HG02571 (cell line): ENCODE measurements around the gene CARMIL1.

Source experiments
- ATAC-seq: cut with Tn5 transposase; IDR thresholded peaks from one replicate; pipeline ENCODE4 v1.9.1; 2021; ENCODE audit warnings: mild to moderate bottlenecking, moderate library complexity; ENCODE audit not compliant: unreplicated experiment

The CARMIL1 gene

GRCh38 chr6:25332165-25332564, 53.0 kb downstream of the CARMIL1 start:
- no peak for ATAC-seq

DNA sequence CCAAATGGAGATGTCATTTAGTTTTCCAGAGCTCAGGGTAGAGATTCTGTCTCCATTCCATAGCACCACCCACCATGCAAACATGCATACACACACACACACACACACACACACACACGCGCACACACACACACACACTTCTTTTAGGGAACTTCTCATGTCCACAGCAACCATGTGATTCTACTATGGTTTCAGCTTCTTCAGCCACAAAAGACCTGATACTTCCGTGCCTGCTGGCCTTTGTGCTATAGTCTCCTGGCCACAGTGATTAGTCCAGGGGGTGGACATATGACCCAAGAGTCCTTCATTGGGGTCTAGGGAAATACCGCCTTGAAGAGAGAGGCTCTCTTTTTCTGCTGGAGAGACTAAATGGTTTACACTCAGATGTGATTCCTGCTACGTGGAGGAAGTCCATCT, 53.5 kb downstream of the CARMIL1 start:
- no peak for ATAC-seq

- ATAC-seq: no peak
These were observed 54.3 kb downstream of the CARMIL1 start for GRCh38 chr6:25333471-25333870.

DNA sequence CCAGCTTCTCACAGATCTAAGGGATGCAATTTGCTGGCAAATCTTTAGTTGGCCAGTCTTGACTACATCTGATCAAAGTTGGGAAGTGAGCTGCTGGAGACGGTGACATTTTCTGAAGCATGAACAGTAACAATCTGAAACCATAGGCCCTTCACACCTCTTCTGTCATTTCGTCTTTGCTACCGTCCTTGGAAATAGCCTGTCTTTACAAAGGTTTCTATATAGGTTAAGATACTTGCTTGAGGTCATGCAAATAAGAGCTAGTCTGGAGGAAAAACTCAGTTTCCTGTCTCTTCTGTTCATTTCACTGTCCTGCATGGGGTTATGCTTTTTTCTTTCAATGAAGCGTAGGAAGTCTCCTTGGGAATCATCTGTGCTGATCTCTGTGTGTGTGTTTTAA, 55.6 kb downstream of the CARMIL1 start:
- ATAC-seq: no peak

- no peak for ATAC-seq
These were observed 57.8 kb downstream of the CARMIL1 start for GRCh38 chr6:25336996-25337395.

DNA sequence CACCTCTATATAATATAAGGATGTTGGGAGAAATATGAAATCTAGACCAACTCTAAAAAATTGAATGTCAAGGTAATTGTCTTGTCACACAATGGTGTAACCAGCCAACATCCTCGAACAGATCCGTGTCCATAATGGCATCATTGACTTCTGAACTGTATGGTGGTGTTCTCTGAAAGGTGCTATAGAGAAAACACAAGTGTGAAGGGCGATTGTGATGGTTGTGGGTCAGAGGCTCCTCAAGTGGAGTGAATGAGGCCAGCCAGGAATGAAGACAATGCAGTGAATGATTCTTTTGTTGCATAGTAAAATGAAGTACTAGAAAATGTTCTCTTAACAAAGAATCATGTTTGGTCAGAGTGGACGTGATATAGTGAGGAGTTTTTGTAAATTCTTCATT, 58.3 kb downstream of the CARMIL1 start:
- no peak for ATAC-seq

GRCh38 chr6:25340431-25341202, 61.4 kb downstream of the CARMIL1 start:
- ATAC-seq: no peak

GRCh38 chr6:25341203-25341552, 62.0 kb downstream of the CARMIL1 start:
- no peak for ATAC-seq

DNA sequence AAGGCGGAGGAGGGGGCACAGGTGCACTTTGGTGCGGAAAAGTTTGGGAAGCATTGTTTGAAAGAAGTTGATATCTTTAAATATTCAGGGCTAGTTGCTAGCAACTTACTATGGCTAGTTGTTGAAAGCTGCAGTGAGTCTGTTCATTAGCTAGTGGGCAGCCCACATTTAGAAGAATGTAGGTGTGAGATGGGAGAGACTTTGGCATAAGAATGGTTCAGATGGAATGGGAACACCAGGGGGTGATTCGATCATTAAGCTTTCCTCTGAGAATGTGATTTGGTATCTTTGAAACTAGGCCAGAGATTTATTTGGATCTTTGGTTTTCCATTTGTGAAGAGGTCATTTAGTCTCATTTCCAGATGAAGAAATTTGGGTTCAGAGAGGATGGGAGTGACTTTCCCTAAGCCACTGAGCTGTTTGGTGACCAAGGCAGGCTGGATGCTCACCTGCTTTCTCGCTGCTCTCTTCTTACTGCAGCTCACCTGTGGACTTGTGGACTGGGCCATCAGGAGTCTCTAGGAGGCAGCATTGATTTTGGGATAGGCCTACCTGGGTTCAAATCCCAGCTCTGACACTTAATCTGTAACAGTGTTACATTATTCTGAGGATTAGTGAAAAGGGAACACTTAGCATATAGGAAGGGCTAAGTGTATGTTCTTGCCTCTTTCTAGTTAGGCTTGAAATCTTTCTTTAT, 62.9 kb downstream of the CARMIL1 start:
- no peak for ATAC-seq

DNA sequence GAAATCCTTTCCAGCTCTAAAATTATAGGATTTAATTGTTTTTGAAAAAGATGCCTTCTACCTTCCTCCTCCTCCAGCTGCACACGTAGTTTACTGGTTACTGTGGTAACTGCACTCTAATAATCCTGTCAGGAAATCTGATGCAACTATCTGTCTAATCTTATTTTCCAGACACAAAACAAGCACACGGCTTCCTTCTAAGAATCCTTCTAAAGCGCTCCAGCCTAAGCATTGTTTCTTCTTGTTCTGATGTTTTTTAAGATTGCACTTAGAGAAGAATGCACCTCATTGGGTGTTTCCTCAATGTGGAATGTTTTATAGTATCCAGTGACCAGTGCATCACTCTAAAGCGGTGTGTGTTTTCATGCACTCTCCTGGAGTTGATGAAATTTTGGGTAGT, 63.6 kb downstream of the CARMIL1 start:
- no peak for ATAC-seq

DNA sequence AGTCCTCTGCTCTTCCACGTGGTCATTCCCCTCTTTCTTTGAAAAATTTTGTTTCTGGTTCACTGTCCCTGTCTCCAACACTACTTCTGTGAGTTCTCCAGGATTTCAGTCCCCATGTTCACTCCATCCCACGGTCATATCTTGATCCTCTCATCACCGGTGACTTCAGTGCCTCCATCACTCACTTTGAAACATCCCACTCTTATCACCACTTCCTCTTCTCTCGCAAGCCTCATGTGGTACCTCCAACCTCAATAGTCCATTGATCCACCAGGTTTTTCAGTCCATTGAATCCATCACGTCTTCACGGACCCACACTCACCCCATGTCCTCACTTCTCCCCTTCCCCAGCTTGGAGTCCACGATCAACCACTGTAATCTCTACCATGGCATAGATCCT, 64.8 kb downstream of the CARMIL1 start:
- ATAC-seq: no peak

GRCh38 chr6:25344827-25345226, 65.7 kb downstream of the CARMIL1 start:
- no peak for ATAC-seq

DNA sequence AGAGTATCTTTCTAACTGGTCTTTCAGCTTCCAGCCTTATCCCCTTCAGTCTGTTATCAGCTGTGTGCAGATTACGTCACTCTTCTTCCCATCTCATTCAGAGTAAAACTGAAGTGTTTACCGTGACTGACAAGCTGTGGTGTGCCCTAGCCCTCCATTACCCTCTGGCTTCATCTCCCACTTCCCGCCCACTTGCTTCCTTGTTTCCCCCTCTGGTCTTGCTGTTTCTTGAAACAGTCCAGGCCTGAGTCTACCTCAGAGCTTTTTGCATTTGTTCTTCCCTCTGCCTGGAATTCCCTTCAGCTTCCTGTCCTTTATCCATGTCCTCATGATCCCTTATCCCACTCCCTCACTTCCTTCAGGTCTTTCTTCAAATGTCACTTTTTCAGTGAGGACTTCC, 66.9 kb downstream of the CARMIL1 start:
- ATAC-seq: no peak

- no peak for ATAC-seq
These were observed 71.4 kb downstream of the CARMIL1 start for GRCh38 chr6:25350573-25350972.

DNA sequence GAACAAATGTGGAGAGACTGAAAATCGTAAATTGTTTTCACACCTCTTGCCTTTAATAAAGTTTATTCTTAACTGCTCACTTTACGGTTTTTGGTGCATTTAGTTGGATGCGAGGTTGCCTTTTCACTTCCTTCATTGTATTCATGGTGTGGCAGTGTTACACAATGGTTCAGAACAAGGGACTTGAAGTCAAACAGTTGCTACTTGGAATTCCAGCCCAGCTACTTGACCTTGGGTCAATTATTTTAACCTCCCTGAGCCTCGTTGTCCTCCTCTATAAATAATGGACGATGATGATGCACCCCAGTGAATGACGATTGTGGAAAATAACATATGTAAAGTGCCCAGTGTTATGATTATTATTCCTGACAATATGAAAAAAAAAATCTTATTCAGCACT, 72.3 kb downstream of the CARMIL1 start:
- no peak for ATAC-seq

DNA sequence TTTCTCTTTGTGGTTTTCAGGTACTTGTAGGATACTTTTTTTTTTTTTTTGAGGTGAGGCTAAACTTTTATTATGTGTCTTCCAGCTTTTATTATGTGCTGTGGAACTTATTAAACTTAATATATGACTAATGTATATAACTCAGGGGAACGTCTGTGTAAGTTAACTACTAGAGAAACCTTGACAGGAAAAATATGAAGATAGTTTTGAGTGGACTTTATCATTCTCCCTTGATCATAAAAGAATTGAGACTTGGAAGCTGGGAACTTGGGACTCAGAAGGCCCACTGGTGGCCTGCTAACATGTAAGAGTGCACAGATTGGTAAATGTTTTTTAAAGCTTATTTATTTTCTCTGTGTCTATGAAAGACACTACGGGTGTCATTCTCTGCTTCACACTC, 73.1 kb downstream of the CARMIL1 start:
- ATAC-seq: no peak

DNA sequence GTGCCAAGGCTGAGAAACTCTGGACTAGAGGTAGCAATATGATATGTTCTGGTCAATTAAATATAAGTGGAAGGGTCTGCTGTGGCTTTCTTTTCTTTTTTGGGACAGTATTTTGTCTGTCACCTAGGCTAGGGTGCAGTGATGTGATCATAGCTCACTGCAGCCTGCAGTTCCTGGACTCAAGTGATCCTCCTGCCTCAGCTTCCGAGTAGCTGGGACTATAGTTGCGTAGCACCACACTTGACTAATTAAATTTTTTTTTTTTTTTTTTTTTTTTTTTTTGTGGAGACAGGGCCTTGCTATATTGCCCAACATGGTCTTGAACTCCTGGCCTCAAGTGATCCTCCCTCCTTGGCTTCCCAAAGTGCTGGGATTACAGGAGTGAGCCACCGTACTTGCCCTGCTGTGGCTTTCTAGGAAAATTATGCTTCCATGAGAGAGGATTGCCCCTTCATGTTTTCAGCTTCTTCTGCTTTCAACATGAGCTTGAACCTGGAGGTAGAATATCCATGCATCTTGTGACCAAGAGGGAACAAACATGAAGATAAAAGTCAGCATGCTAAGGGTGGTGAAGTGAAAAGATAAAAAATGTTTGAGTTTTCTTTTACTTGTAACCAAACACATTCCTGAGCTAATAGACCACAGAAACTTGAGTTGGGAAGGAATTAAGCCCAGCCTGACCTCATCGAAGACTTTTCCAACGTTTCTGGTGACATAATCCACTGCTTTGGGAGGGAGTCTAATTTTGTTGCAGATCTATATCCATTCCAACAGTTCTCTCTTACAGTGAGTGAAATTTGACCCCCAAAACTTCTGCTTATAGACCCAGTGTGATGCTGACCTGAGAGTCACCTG, 75.1 kb downstream of the CARMIL1 start:
- no peak for ATAC-seq

- no peak for ATAC-seq
These were observed 80.2 kb downstream of the CARMIL1 start for GRCh38 chr6:25359191-25359861.

GRCh38 chr6:25359891-25360290, 80.7 kb downstream of the CARMIL1 start:
- no peak for ATAC-seq

- ATAC-seq: no peak
These were observed 81.4 kb downstream of the CARMIL1 start for GRCh38 chr6:25360621-25361020.

GRCh38 chr6:25363427-25363826, 84.3 kb downstream of the CARMIL1 start:
- ATAC-seq: no peak
